ENCODE data around the gene TBC1D10A.

Gene TBC1D10A

DNA sequence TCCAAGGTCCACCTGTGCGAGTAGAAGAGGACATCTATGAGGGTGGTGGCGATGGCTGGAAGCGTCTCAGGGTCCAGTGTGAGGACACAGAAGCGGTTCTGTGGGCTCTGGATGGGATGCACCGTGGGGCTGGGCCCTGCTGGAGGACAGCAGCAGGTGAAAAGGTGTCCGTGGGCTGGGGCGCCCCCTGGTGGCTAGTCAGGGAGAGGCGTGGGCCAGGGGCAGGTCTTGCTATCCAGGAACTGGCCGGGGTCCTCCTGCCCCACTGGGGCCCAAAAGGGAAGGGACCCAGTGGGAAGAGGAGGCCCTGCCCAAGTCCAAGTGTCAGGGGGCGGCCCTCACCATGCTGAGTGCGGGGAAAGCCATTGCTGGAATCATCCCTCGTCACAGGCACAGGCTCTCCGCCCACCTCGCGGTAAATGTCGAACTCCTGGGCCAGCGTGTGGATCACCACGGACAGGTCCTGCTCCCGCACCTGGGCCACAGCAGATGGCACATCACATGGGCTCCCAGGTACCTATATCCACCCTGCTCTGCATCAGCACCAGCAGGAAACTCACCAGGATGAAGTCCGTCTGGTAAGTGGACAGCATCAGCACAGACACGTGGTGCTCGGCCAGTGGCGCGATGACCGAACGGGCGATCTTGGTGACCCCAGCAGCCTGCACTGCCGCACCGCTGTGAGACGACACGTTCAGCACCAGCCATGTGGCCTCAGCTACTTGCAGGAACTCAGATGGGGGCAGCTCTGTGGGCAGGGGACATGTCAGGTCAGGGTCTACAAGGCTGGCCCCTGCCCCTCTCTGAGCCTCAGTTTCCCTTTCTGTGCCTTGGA, 39.7 kb downstream of the TBC1D10A start (continued):
- peak; percentile 27; the same call in 1 of the 2 replicates for TF ChIP-seq BCL11A (tag by site-specific recombination; IDR thresholded peaks at IDR 0.05; ENCODE audit: low read depth)
- peak; percentile 78 for TF ChIP-seq ZFHX2 (tag by site-specific recombination; conservative IDR thresholded peaks at IDR 0.05)
- no peak for TF ChIP-seq ZBTB17 (tag by site-specific recombination; IDR thresholded peaks at IDR 0.05)
- TF ChIP-seq ZNF626 (tag by site-specific recombination; IDR thresholded peaks at IDR 0.05): no peak
- no peak for TF ChIP-seq ZNF214 (tag by site-specific recombination; IDR thresholded peaks at IDR 0.05; ENCODE audit: borderline replicate concordance)
- no peak for TF ChIP-seq ZNF501 (tag by site-specific recombination; IDR thresholded peaks at IDR 0.05)
- TF ChIP-seq ZNF830 (tag by site-specific recombination; IDR thresholded peaks at IDR 0.05; ENCODE audit: low read depth): no peak
- TF ChIP-seq ZBTB1 (tag by site-specific recombination; IDR thresholded peaks at IDR 0.05): no peak
- TF ChIP-seq ZNF335 (tag by site-specific recombination; conservative IDR thresholded peaks at IDR 0.05): no peak
- peak; percentile 71 for TF ChIP-seq EGR2 (tag by site-specific recombination; IDR thresholded peaks at IDR 0.05; ENCODE audit: low read depth)
- TF ChIP-seq, protein P1, sequence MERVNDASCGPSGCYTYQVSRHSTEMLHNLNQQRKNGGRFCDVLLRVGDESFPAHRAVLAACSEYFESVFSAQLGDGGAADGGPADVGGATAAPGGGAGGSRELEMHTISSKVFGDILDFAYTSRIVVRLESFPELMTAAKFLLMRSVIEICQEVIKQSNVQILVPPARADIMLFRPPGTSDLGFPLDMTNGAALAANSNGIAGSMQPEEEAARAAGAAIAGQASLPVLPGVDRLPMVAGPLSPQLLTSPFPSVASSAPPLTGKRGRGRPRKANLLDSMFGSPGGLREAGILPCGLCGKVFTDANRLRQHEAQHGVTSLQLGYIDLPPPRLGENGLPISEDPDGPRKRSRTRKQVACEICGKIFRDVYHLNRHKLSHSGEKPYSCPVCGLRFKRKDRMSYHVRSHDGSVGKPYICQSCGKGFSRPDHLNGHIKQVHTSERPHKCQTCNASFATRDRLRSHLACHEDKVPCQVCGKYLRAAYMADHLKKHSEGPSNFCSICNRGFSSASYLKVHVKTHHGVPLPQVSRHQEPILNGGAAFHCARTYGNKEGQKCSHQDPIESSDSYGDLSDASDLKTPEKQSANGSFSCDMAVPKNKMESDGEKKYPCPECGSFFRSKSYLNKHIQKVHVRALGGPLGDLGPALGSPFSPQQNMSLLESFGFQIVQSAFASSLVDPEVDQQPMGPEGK (tag by site-specific recombination; IDR thresholded peaks at IDR 0.05): peak; percentile 42; the same call in 1 of the 2 replicates
- no peak for TF ChIP-seq IKZF3 (tag by site-specific recombination; IDR thresholded peaks at IDR 0.05)
- no peak for TF ChIP-seq TCF7L2 (IDR thresholded peaks at IDR 0.05; ENCODE audit: borderline replicate concordance, low read depth, low read length)
- peak; percentile 26; the same call in 1 of the 2 replicates for TF ChIP-seq GLIS2 (tag by site-specific recombination; IDR thresholded peaks at IDR 0.05)
- no peak for TF ChIP-seq ZNF433 (tag by site-specific recombination; IDR thresholded peaks at IDR 0.05; ENCODE audit: low read depth)
- peak; percentile 28; the same call in 1 of the 2 replicates for TF ChIP-seq KLF8 (tag by site-specific recombination; IDR thresholded peaks at IDR 0.05)
- no peak; the same call in 1 of the 2 replicates for TF ChIP-seq BCL11B (tag by site-specific recombination; IDR thresholded peaks at IDR 0.05; ENCODE audit: low read depth)
- no peak for TF ChIP-seq INSM2 (tag by site-specific recombination; IDR thresholded peaks at IDR 0.05)
- TF ChIP-seq, protein P2, sequence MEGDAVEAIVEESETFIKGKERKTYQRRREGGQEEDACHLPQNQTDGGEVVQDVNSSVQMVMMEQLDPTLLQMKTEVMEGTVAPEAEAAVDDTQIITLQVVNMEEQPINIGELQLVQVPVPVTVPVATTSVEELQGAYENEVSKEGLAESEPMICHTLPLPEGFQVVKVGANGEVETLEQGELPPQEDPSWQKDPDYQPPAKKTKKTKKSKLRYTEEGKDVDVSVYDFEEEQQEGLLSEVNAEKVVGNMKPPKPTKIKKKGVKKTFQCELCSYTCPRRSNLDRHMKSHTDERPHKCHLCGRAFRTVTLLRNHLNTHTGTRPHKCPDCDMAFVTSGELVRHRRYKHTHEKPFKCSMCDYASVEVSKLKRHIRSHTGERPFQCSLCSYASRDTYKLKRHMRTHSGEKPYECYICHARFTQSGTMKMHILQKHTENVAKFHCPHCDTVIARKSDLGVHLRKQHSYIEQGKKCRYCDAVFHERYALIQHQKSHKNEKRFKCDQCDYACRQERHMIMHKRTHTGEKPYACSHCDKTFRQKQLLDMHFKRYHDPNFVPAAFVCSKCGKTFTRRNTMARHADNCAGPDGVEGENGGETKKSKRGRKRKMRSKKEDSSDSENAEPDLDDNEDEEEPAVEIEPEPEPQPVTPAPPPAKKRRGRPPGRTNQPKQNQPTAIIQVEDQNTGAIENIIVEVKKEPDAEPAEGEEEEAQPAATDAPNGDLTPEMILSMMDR (tag by site-specific recombination; IDR thresholded peaks at IDR 0.05): peak; percentile 91
- no peak for TF ChIP-seq ZNF362 (tag by site-specific recombination; IDR thresholded peaks at IDR 0.05)
- TF ChIP-seq ZNF792 (tag by site-specific recombination; IDR thresholded peaks at IDR 0.05): no peak
- TF ChIP-seq ZNF623 (tag by site-specific recombination; IDR thresholded peaks at IDR 0.05): no peak
- peak; percentile 71 for TF ChIP-seq ZNF654 (tag by site-specific recombination; IDR thresholded peaks at IDR 0.05; ENCODE audit: low read depth)
- TF ChIP-seq SALL2 (tag by site-specific recombination; IDR thresholded peaks at IDR 0.05; ENCODE audit: borderline replicate concordance): no peak
- no peak for TF ChIP-seq ZNF404 (tag by site-specific recombination; IDR thresholded peaks at IDR 0.05)
- TF ChIP-seq BCL6B (tag by site-specific recombination; IDR thresholded peaks at IDR 0.05): peak; percentile 58; the same call in 1 of the 2 replicates
- TF ChIP-seq ZNF664 (tag by site-specific recombination; IDR thresholded peaks at IDR 0.05): no peak
- TF ChIP-seq TSHZ1 (tag by site-specific recombination; IDR thresholded peaks at IDR 0.05; ENCODE audit: borderline replicate concordance): no peak
